ENCODE results near the gene MUC5AC. TPM values are rescaled to one million over a fixed set of nuclear protein-coding genes. Genes with fewer than 3 reads are reported as not detected.
A peak's percentile ranks its signal among the peaks of the same experiment; 100 is the strongest.

The MUC5AC gene
- total RNA-seq, 1 donor from 2014 or later, result not detected

- DNase-seq, result peak; percentile 40
- ATAC-seq (ENCODE audit: poor library complexity), result no peak
- intact Hi-C loops (cut with DNase I), result no loop called here
Measured at GRCh38 chr11:1226226-1226985, 68.7 kb downstream of the MUC5AC start.

GRCh38 chr11:1226986-1227550 is 69.3 kb downstream of the MUC5AC start:
- ATAC-seq (ENCODE audit: poor library complexity), result no peak
- DNase-seq, result peak; percentile 41
- intact Hi-C loops (cut with DNase I), result no loop called here

- DNase-seq (peak; percentile 27), ATAC-seq (ENCODE audit: poor library complexity) (no peak)
- intact Hi-C loops (cut with DNase I), result no loop called here
Measured at GRCh38 chr11:1227551-1228100, 69.9 kb downstream of the MUC5AC start.

GRCh38 chr11:1228101-1228821 is 70.5 kb downstream of the MUC5AC start:
- intact Hi-C loops (cut with DNase I), result no loop called here
- DNase-seq, result peak; percentile 20
- ATAC-seq (ENCODE audit: poor library complexity), result no peak

- ATAC-seq (ENCODE audit: poor library complexity) (no peak), DNase-seq (peak; percentile 15)
- intact Hi-C loops (cut with DNase I), result no loop called here
Measured at GRCh38 chr11:1228921-1229451, 71.2 kb downstream of the MUC5AC start.

GRCh38 chr11:1229471-1230120 is 71.8 kb downstream of the MUC5AC start:
- intact Hi-C loops (cut with DNase I), result no loop called here
- peak; percentile 22 for DNase-seq
- no peak for ATAC-seq (ENCODE audit: poor library complexity)

- ATAC-seq (ENCODE audit: poor library complexity), result no peak
- intact Hi-C loops (cut with DNase I), result no loop called here
- DNase-seq, result peak; percentile 31
Measured at GRCh38 chr11:1230121-1230455, 72.3 kb downstream of the MUC5AC start.

GRCh38 chr11:1230456-1231395 is 73.0 kb downstream of the MUC5AC start:
- DNase-seq (peak; percentile 30), ATAC-seq (ENCODE audit: poor library complexity) (no peak)
- intact Hi-C loops (cut with DNase I), result no loop called here

GRCh38 chr11:1231396-1232020 is 73.8 kb downstream of the MUC5AC start:
- DNase-seq (peak; percentile 30), ATAC-seq (ENCODE audit: poor library complexity) (no peak)
- intact Hi-C loops (cut with DNase I), result no loop called here

- no peak for ATAC-seq (ENCODE audit: poor library complexity)
- intact Hi-C loops (cut with DNase I), result no loop called here
- DNase-seq, result peak; percentile 27
Measured at GRCh38 chr11:1232021-1232882, 74.5 kb downstream of the MUC5AC start.

- intact Hi-C loops (cut with DNase I), result no loop called here
- ATAC-seq (ENCODE audit: poor library complexity) (no peak), DNase-seq (peak; percentile 20)
Measured at GRCh38 chr11:1232883-1233321, 75.1 kb downstream of the MUC5AC start.

GRCh38 chr11:1233351-1234053 is 75.7 kb downstream of the MUC5AC start:
- intact Hi-C loops (cut with DNase I), result no loop called here
- DNase-seq (peak; percentile 11), ATAC-seq (ENCODE audit: poor library complexity) (no peak)

- peak; percentile 33 for DNase-seq
- ATAC-seq (ENCODE audit: poor library complexity), result no peak
- intact Hi-C loops (cut with DNase I), result no loop called here
Measured at GRCh38 chr11:1234054-1234720, 76.4 kb downstream of the MUC5AC start.

- intact Hi-C loops (cut with DNase I), result no loop called here
- ATAC-seq (ENCODE audit: poor library complexity) (no peak), DNase-seq (no peak)
Measured at GRCh38 chr11:1234771-1235305, 77.1 kb downstream of the MUC5AC start.

GRCh38 chr11:1235306-1235900 is 77.7 kb downstream of the MUC5AC start:
- peak; percentile 33 for DNase-seq
- intact Hi-C loops (cut with DNase I), result no loop called here
- ATAC-seq (ENCODE audit: poor library complexity), result no peak
